ENCODE results near the gene OVOL1. TPM values are rescaled to one million over a fixed set of nuclear protein-coding genes. Genes with fewer than 3 reads are reported as not detected.

The OVOL1 gene
- total RNA-seq, 1 experiment from 2014 or later: 12.7 TPM

DNA sequence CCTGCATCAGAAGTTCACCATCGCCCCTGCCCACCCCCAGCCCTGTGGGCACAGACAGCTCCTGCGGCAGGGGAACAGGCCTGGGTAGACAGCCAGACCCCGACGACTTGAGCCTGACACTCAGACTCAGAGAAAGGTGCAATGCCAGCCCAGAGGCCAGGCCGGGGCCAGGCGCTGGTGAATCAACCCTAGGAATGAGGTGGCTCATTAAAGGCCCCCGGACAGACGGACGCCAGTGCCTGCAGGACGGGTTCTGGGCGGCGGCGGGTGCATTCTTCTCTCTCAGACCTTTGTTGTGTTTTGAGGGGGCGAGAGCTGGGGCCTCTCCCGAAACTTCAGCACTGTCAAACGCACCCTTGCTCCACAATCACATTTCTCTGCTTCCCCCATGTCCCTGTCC lies 5.6 kb downstream of the OVOL1 start:
- H3K27me3 Mint-ChIP-seq (ENCODE audit: unreplicated experiment): no peaks in the 10 kb centered on the region
- DNase-seq: peak; percentile 50
- CTCF ChIA-PET: interaction anchor here (0.9 to 2.0 kb wide), 5 partner anchors 9 to 96 kb away, joined by 3 to 13 read pairs (median 5); partner anchors contain the start of genes AP5B1, FIBP, KAT5 and RNASEH2C
- H3K4me1 Mint-ChIP-seq (ENCODE audit: low read depth, unreplicated experiment): peaks cover 37% of the 10 kb centered on the region
- intact Hi-C loops (cut with micrococcal nuclease; ENCODE audit: unreplicated experiment): no loop called here
- H3K9me3 Mint-ChIP-seq (ENCODE audit: low read depth, unreplicated experiment): no peaks in the 10 kb centered on the region
- no TSS peak for BruUV-seq (replicated peaks)
- TF ChIP-seq, protein P1, sequence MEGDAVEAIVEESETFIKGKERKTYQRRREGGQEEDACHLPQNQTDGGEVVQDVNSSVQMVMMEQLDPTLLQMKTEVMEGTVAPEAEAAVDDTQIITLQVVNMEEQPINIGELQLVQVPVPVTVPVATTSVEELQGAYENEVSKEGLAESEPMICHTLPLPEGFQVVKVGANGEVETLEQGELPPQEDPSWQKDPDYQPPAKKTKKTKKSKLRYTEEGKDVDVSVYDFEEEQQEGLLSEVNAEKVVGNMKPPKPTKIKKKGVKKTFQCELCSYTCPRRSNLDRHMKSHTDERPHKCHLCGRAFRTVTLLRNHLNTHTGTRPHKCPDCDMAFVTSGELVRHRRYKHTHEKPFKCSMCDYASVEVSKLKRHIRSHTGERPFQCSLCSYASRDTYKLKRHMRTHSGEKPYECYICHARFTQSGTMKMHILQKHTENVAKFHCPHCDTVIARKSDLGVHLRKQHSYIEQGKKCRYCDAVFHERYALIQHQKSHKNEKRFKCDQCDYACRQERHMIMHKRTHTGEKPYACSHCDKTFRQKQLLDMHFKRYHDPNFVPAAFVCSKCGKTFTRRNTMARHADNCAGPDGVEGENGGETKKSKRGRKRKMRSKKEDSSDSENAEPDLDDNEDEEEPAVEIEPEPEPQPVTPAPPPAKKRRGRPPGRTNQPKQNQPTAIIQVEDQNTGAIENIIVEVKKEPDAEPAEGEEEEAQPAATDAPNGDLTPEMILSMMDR (IDR thresholded peaks at IDR 0.05; ENCODE audit: unreplicated experiment): no peak
- peak overlapping the region; percentile 64 for H3K27ac Mint-ChIP-seq (ENCODE audit: unreplicated experiment)
- H3K4me3 Mint-ChIP-seq (ENCODE audit: low read depth, unreplicated experiment): peak overlapping the region; percentile 61
- peaks cover 62% of the 10 kb centered on the region for H3K36me3 Mint-ChIP-seq (ENCODE audit: insufficient read depth, unreplicated experiment)

DNA sequence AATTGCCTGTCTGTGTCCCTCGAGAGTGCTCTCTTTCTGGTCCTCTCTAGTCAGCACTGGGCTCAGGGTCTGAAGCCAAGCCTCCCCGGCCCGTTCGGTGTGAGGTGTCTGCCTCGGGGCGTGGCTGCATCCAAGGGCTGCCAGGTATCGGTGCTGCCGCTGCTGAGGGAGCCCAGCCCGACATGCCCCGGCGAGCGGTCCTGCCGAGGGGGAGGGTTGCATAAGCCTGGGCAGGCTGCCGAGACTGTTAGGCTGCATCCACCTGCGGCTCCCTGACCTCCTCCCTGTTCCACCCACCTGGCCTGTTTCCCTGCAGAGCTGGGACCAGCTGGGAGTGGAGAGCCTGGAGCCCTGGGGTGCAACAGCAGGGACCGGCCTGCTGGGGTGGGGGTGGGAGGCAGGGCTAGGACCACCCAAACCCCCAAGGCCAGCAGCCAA lies 6.3 kb downstream of the OVOL1 start:
- no TSS peak for BruUV-seq (replicated peaks)
- intact Hi-C loops (cut with micrococcal nuclease; ENCODE audit: unreplicated experiment): no loop called here
- Mint-ChIP-seq H3K4me3 (ENCODE audit: low read depth, unreplicated experiment) (peak overlapping the region; percentile 61), H3K36me3 (ENCODE audit: insufficient read depth, unreplicated experiment) (peaks cover 55% of the 10 kb centered on the region), H3K9me3 (ENCODE audit: low read depth, unreplicated experiment) (no peaks in the 10 kb centered on the region), H3K27ac (ENCODE audit: unreplicated experiment) (peak overlapping the region; percentile 64), H3K27me3 (ENCODE audit: unreplicated experiment) (no peaks in the 10 kb centered on the region), H3K4me1 (ENCODE audit: low read depth, unreplicated experiment) (peaks cover 37% of the 10 kb centered on the region)
- TF ChIP-seq, protein P1 (IDR thresholded peaks at IDR 0.05; ENCODE audit: unreplicated experiment): no peak
- DNase-seq: peak; percentile 76
- CTCF ChIA-PET: interaction anchor here (1.1 to 2.0 kb wide), 3 partner anchors 13 to 95 kb away, joined by 3 to 13 read pairs (median 4); partner anchors contain the start of genes AP5B1, FIBP and KAT5

DNA sequence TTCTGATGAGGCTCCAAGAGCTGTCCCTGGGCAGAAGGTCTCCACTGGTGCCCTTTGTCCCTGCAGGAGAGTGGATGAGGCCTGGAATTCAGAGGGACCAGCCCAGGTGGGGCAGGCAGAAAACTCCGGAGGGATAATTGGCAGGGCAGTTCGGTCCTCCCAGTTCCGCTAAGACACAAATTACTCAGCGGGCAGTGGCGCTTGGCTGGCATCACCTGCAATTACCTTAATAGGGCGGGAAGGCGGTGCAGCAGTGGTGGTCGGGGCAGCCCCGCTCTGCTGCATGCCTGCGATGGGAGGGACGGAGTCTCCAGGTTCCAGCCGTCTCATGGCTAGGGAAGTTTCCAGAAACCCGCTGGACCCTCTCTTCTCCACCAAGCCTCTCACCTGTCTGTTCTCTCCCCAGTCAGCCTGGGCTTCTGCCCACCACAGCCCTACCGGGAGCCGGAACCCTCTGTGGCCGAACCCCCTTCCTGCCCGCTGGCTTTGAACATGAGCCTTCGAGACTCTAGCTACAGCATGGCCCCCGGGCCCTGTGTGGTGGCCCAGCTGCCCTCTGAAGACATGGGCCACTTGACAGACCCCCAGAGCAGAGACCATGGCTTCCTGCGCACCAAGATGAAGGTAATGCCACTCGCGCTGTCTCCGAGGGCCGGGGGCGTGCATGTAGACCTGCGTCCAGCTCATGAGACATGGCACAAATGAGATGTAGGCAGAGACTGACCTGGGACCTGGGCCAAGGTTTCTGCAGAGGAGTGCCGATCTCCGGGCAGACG lies 7.0 kb downstream of the OVOL1 start:
- no peak overlapping the region for H3K27ac Mint-ChIP-seq (ENCODE audit: unreplicated experiment)
- DNase-seq: no peak
- no TSS peak for BruUV-seq (replicated peaks)

DNA sequence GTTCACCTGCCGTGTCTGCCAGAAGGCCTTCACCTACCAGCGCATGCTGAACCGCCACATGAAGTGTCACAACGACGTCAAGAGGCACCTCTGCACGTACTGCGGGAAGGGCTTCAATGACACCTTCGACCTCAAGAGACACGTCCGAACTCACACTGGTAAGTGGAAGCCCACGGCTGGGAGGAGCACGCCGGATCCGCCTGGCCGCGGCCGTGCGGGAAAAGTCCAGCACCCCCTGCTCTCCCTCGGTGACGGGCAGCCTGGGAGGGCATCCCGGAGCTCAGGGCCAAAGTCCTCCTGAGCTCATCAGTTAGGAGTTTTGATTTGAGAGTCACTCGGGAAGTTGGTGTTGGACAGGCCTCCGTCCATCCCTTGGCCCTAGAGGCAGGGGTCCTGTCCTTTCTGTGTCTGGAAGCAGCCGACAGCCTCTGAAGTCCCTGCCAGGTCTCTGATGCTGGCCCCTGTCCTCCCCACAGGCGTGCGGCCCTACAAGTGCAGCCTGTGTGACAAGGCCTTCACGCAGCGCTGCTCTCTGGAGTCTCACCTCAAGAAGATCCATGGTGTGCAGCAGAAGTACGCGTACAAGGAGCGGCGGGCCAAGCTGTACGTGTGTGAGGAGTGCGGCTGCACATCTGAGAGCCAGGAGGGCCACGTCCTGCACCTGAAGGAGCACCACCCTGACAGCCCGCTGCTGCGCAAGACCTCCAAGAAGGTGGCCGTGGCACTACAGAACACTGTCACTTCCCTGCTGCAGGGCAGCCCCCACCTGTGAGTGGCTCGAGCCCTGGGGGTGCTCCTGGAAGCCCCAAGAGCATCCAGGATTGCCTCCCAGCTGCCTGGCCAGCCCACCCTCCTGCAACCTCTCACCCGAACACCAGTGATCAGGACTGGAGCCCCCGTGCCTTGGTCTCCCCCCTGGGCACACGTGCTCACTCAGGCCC lies 8.0 kb downstream of the OVOL1 start:
- Mint-ChIP-seq H3K27me3 (ENCODE audit: unreplicated experiment) (no peaks in the 10 kb centered on the region), H3K4me1 (ENCODE audit: low read depth, unreplicated experiment) (peaks cover 37% of the 10 kb centered on the region), H3K9me3 (ENCODE audit: low read depth, unreplicated experiment) (no peaks in the 10 kb centered on the region), H3K27ac (ENCODE audit: unreplicated experiment) (no peak overlapping the region), H3K36me3 (ENCODE audit: insufficient read depth, unreplicated experiment) (peaks cover 44% of the 10 kb centered on the region), H3K4me3 (ENCODE audit: low read depth, unreplicated experiment) (no peak overlapping the region)
- no peak for DNase-seq
- intact Hi-C loops (cut with micrococcal nuclease; ENCODE audit: unreplicated experiment): no loop called here
- no TSS peak for BruUV-seq (replicated peaks)
- CTCF ChIA-PET: no interaction called here
- TF ChIP-seq, protein P1 (IDR thresholded peaks at IDR 0.05; ENCODE audit: unreplicated experiment): no peak

More for the DNA sequence above, 7.0 kb downstream of the OVOL1 start:
- CTCF ChIA-PET: no interaction called here
- TF ChIP-seq, protein P1 (IDR thresholded peaks at IDR 0.05; ENCODE audit: unreplicated experiment): no peak
- Mint-ChIP-seq H3K9me3 (ENCODE audit: low read depth, unreplicated experiment) (no peaks in the 10 kb centered on the region), H3K27me3 (ENCODE audit: unreplicated experiment) (no peaks in the 10 kb centered on the region), H3K36me3 (ENCODE audit: insufficient read depth, unreplicated experiment) (peaks cover 49% of the 10 kb centered on the region), H3K4me1 (ENCODE audit: low read depth, unreplicated experiment) (peaks cover 37% of the 10 kb centered on the region), H3K4me3 (ENCODE audit: low read depth, unreplicated experiment) (no peak overlapping the region)
- intact Hi-C loops (cut with micrococcal nuclease; ENCODE audit: unreplicated experiment): no loop called here
